Measurements from ENCODE around the gene GRID1.
"Not testable (repeated sequence)": the region's sequence is repeated elsewhere in the genome, so short reads cannot be mapped to it uniquely, and the experiment has no call there.

The GRID1 gene

GRCh38 chr10:86391986-86392722, 25.6 kb upstream of the GRID1 start:
- no peak for DNase-seq

GRCh38 chr10:86391236-86391840, 24.7 kb upstream of the GRID1 start:
- no peak for DNase-seq

- no peak for DNase-seq
These were observed 23.9 kb upstream of the GRID1 start for GRCh38 chr10:86390337-86391120.

- no peak for DNase-seq
These were observed 23.0 kb upstream of the GRID1 start for GRCh38 chr10:86389441-86390193.

- DNase-seq, result not testable (repeated sequence)
These were observed 22.5 kb upstream of the GRID1 start for GRCh38 chr10:86389109-86389440.

- DNase-seq, result no peak
These were observed 21.6 kb upstream of the GRID1 start for GRCh38 chr10:86388119-86388704.

GRCh38 chr10:86387178-86387794, 20.7 kb upstream of the GRID1 start:
- no peak for DNase-seq

- DNase-seq, result no peak
These were observed 19.2 kb upstream of the GRID1 start for GRCh38 chr10:86385806-86386205.

- no peak for DNase-seq
These were observed 11.2 kb upstream of the GRID1 start for GRCh38 chr10:86377797-86378146.

GRCh38 chr10:86376852-86377796, 10.5 kb upstream of the GRID1 start:
- peak; percentile 72 for DNase-seq

- no peak for DNase-seq
These were observed 9.8 kb upstream of the GRID1 start for GRCh38 chr10:86376403-86376802.

- no peak for DNase-seq
These were observed 8.6 kb upstream of the GRID1 start for GRCh38 chr10:86375204-86375603.

- no peak for DNase-seq
These were observed 8.1 kb upstream of the GRID1 start for GRCh38 chr10:86374664-86375063.

GRCh38 chr10:86373828-86374227, 7.2 kb upstream of the GRID1 start:
- no peak for DNase-seq

- no peak for DNase-seq
These were observed 6.7 kb upstream of the GRID1 start for GRCh38 chr10:86373251-86373650.

- no peak for DNase-seq
These were observed 6.2 kb upstream of the GRID1 start for GRCh38 chr10:86372784-86373239.

- no peak for DNase-seq
These were observed 5.7 kb upstream of the GRID1 start for GRCh38 chr10:86372119-86372783.

GRCh38 chr10:86371691-86372090, 5.1 kb upstream of the GRID1 start:
- no peak for DNase-seq

- no peak for DNase-seq
These were observed 4.5 kb upstream of the GRID1 start for GRCh38 chr10:86371116-86371515.

- no peak for DNase-seq
These were observed 3.5 kb upstream of the GRID1 start for GRCh38 chr10:86370006-86370585.
